GM18861 (cell line): ENCODE results near the gene CIDEB.
"Not testable (repeated sequence)": the region's sequence is repeated elsewhere in the genome, so short reads cannot be mapped to it uniquely, and the experiment has no call there.

ENCODE experiments used
- ATAC-seq: cut with Tn5 transposase; IDR thresholded peaks from one replicate; pipeline ENCODE4 v1.9.1; 2021; ENCODE audit not compliant: unreplicated experiment

The CIDEB gene

DNA sequence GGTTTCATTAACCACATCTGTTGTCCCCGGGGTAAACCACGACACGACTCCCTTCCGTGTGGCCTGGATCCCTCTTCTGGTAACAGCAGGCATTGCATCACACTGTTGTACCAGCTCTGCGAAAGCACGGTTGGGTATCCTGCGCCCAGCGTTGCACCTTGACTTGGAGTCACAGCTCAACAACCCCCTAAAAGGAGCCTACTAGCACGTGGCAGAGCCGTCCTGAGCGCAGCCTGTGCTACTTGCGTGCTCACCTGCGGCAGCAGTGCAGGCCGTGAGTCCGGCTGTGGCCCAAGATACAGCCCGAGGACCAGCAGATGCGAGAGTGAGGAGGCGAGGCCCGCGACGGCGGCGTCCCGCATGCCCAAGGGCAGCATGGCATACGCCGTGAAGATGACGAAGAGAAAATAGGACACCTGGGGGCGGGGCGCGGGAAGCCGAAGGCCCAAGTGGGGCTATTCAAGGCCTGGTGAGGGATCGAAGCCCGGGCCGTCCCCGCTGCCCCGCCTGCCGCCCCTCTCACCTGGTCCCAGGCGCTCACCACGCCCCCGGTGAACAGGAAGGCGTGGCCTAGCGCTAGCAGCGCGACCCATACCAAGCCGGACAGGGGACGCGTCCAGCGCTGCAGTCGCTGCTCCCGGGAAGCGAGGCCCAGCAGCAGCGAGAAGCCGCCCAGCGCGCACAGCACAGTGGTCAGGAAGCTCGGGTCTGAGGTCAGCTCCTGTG, 24.7 kb upstream of the CIDEB start:
- ATAC-seq = peak; percentile 81

DNA sequence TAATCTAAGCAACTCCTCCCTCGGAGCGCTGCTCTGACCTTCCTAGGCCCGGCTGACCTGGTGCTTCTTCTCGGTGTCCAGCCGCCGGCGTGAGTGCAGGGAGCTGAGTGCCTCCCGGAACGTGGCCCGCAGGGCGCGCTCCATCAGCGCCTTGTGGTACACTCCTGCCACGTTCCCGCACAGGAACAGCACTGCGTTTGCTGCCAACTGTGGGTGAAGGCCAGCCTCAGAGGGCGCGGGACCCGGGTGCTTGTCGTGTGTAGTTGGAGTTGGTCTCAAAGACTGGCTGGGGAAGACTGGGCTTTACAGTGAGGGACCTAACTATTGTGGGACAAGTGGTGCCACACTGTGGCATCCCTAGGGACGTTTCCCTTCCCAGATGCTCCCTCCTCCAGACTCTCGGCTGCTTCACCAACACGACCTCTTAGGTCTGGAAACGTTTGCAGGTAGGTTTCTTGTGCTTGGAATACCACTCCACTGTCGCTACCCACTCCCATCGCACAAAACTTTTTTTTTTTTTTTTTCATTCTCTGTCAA, 24.0 kb upstream of the CIDEB start:
- ATAC-seq = no peak

DNA sequence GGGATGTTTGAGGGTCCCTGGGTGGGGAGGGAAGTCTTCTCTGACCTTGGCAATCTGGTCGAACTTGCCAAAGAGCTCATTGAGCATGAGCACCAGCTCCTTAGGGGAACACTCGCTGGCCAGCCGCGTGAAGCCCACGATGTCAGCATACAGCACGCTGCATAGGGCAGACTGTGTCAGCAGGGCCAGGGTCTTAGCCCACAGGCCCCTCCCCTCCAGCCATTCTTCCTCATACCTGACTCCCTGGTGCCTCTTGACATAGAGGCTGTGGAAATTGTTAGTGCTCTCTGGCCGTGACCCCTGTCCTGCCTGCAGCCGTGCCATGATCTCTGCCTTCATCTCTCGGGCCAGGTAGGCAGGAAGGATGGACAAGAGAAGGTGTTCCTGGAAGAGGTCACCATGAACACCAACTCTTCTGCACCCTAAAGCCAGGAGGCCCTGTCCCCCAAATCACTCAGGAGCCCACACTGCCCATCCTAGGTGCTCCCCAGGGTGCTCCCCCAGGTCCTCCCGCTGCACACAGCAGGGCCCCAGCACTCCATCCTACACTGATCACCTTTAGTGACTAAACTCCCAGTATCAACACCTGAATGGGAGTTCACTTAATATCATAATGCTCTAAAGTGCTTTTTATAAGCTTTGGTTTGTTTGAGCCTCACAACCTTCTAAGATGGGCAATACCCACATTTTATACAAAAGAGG, 23.3 kb upstream of the CIDEB start:
- no peak for ATAC-seq

GRCh38 chr14:24329736-24330135, 22.0 kb upstream of the CIDEB start:
- no peak for ATAC-seq

DNA sequence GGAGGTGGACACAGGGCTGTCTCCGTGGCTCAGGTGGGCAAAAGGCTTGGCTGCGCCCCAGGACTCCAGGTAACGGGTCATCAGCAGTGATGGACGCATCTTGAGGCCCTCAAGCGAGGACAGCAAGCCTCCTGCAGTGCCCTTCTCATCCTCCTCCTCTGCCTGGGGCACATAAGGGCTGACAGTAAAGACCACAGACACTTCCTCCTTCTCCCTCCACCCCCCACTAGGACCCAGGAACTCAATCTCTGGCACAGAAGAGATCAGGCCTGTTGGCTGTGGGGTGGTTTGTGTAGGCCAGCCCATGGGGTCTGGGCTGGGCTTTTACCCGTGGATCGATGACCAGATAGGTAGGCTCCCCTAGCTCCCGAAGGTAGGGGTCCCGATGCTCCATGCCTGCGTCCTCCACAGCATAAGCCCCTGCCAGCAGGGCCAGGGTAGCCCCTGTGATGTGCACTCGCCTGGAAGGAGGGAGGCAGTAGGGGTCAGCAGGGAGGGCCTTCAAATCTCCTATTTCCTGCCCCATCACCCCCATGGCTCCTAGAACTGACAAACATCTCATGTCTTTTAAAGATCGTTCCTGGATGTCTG, 21.4 kb upstream of the CIDEB start:
- no peak for ATAC-seq

DNA sequence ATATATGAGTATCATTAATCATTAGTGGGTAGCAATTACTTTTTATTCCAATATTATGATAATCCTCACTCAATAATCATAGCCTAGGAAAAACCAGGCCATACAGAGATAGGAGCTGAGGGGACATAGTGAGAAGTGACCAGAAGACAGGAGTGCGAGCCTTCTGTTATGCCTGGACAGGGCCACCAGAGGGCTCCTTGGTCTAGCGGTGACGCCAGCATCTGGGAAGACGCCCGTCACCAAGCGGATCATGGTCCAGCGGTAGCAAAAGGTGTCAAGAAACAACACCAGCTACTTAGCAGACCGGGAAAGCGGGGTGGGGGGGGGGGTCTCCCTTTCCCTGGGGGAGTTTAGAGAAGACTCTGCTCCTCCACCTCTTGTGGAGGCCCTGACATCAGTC, 20.1 kb upstream of the CIDEB start:
- ATAC-seq = not testable (repeated sequence)

GRCh38 chr14:24327303-24327702, 19.5 kb upstream of the CIDEB start:
- ATAC-seq = no peak

- ATAC-seq = no peak
Observed at GRCh38 chr14:24325963-24326362, 18.2 kb upstream of the CIDEB start.

DNA sequence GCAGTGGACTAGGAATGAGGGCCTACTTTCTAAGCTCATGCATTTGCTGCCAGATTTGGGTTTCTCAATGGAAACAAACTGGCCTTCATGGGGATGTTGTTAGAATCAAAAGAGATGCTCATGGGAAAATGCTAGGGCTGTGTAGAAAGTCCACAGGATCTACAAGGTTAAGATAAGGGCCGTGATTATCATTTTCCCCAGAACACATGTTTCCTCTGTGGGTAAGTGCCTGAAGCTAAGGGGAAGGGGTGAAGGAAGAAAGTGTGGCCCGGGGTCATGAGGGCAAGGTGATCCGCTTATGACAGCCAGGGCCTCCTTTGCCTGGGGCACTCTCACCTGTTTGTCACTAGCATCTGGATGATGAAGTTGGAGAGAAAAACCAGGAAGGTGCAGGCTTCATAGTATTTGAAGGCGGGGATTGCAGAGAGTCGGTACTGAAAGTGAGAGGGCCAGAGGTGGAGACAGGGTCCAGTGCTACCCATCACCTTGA, 17.3 kb upstream of the CIDEB start:
- ATAC-seq = no peak

DNA sequence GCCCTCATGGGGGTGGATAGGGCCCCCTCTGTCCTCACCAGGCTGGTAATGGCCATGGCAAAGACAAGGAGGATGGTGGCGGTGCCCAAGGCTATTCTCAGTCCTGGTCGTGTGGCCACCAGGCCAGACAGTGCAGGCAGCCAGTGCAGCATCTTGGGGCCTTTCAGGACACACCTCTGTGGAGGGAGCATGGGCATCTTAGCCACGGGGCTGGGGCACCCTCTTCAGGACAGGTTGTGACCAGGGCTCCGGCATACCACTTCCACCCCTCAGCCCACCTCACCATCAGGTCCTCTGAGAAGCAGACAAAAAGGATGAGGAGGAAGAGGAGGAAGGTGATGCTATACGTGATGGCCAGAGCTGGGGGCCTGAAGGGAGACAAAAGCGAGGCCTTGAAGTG, 16.2 kb upstream of the CIDEB start:
- no peak for ATAC-seq

- ATAC-seq = no peak
Observed at GRCh38 chr14:24323341-24323740, 15.6 kb upstream of the CIDEB start.

- ATAC-seq = no peak
Observed at GRCh38 chr14:24322672-24323071, 14.9 kb upstream of the CIDEB start.

GRCh38 chr14:24321212-24321975, 13.6 kb upstream of the CIDEB start:
- ATAC-seq = no peak

DNA sequence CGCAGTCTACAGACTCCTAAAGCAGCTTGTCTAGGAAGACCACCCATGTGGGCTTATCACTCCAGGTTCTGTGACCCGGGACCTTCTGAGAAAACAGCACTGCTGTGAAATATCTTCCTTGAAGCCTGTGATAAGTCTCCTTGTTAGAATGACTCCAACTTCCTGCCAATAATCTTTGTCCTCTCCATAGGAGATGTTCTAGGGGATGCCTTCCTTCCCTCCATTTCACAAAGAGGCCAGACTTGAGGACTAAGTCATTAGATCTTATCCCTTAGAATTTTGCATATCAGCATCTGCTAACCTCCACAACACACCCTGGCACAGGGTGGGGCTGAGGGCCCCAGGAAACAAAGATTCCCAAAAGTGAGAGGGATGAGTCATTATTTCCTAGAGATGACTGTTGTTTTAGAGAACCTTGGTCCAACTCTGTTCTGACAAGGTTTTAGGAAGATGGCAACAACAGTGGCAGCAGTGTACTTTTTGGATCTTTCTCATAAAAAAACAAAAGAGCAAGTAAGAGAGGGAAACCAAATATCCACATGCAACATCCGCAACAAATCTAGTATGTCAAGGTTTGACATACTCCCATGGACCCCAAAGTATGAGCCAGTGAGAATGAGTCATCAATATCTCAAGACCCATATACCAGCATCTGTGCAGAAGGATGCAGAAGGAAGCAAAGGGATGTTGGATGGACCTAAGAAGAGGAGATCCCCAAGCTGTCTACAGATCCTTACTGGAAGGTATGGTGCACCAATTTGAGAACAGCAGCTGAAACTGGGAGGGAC, 9.6 kb upstream of the CIDEB start:
- ATAC-seq = no peak

DNA sequence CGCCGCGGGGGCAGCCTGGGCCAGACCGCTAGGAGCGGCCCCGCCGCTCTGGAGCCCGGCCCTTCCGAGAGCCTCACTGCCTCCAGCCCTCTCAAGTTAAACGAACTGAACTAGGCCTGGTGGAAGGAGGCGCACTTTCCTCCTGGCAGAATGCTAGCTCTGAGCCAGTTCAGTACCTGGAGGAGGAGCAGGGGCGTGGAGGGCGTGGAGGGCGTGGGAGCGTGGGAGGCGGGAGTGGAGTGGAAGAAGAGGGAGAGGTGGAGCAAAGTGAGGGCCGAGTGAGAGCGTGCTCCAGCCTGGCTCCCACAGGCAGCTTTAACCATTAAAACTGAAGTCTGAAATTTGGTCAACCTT, 8.8 kb upstream of the CIDEB start:
- ATAC-seq = no peak

GRCh38 chr14:24315807-24316596, 8.2 kb upstream of the CIDEB start:
- ATAC-seq = no peak

DNA sequence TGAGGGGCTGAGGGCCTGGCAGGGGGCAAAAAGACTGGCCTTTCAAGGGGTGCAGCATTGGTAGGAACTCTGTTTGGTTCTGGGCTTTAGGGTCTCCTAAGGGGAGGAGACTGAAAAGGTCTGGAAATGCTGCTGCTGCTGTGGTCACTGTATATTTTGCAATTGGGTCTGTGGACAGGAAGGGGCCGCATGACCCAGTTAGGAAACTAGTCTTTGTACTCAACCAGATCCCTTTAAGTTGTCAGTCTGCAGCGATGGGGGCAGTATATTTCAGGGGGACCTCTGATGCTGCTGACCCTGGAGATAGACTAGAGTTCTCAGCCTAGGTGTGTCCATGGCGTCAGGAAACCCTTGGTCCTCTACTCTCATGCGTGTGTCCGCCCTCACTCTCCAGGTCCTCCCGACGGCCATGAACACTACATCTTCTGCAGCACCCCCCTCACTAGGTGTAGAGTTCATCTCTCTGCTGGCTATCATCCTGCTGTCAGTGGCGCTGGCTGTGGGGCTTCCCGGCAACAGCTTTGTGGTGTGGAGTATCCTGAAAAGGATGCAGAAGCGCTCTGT, 7.5 kb upstream of the CIDEB start:
- ATAC-seq = no peak

- ATAC-seq = no peak
Observed at GRCh38 chr14:24314377-24315193, 6.8 kb upstream of the CIDEB start.

DNA sequence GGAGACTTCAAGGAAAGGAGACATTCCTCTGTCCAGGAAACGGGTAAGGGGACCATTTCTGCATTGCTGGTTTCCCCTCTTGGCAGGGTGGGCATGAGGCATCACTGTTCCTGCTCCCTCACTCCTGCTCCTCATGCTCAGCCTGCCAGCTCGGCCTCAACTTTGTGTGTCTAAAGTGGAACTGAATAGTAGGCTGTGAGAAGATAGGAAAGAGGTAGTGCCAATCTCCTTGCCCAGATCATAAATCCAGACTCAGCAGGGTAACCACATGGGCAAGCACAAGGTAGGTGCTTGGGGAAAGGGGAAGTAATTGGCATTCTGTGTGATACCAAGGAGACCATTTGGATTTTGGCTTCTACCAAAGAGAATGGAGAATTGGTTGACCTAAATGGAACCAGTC, 6.1 kb upstream of the CIDEB start:
- no peak for ATAC-seq
